A549 (cell line): ENCODE measurements around the gene MTMR12. TPM values are rescaled to one million over a fixed set of nuclear protein-coding genes. Genes with fewer than 3 reads are reported as not detected.

Experiments
- ATAC-seq, 2 experiments: fragments of 200-7000 bp in 1 of 2; fragments of >200 bp in 1 of 2; cut with Nextera tagmentation in 1 of 2; cut with Tn5 transposase in 1 of 2; 3 replicates each; pipeline versions ENCODE4 v1.8.0 to v1.9.1; 2018 to 2020; ENCODE audit warnings: mild to moderate bottlenecking in 1 of 2, moderate library complexity in 1 of 2
- CTCF ChIA-PET: fragments of 300-600 bp; sonication (Branson Sonifier 250); formaldehyde crosslinking; extraction: SDS; loops from one replicate; lab custom pipeline; 2021; ENCODE audit warnings: antibody characterized with exemption, inconsistent platforms; lab: Yijun Ruan, JAX
- POLR2A ChIA-PET: fragments of 350-600 bp; formaldehyde crosslinking; extraction: SDS; loops from one replicate; lab custom pipeline; 2021; ENCODE audit warnings: antibody characterized with exemption, inconsistent platforms; lab: Yijun Ruan, JAX
- DNase-seq, 2 experiments: peaks; one replicate each; pipeline versions ENCODE4 v3.0.0 to v3.0.0-alpha.2; 2011 to 2016; ENCODE audit warnings: low read depth in 1 of 2, low spot score in 1 of 2
- FAIRE-seq: peaks from 2 replicates; lab custom pipeline; 2011; peaks lifted over from hg19 to GRCh38; lab: Jason Lieb, UNC
- H3K27ac ChIP-seq, 2 experiments: fragments of >200 bp; sonication (Bioruptor Twin); formaldehyde crosslinking; 3 replicates each; pipeline ENCODE4 v1.5.1; 2016 to 2017
- H3K4me1 ChIP-seq: fragments of >200 bp; sonication (Bioruptor Twin); formaldehyde crosslinking; 3 replicates; pipeline ENCODE4 v1.6.1; 2016
- H3K4me2 ChIP-seq: fragments of >200 bp; sonication (Bioruptor Twin); formaldehyde crosslinking; 3 replicates; pipeline ENCODE4 v1.6.1; 2016
- H3K4me3 ChIP-seq: fragments of >200 bp; sonication (Bioruptor Twin); formaldehyde crosslinking; 3 replicates; pipeline ENCODE4 v1.5.1; 2016
- H3K9me3 ChIP-seq: fragments of >200 bp; sonication (Bioruptor Twin); formaldehyde crosslinking; 3 replicates; pipeline ENCODE4 v1.6.1; 2016
- EP300 ChIP-seq, 2 experiments: fragments of >200 bp; sonication (Bioruptor Twin); formaldehyde crosslinking; IDR thresholded peaks; 2 replicates in 1 of 2; 3 replicates in 1 of 2; pipeline ENCODE4 v1.6.1; 2016 to 2017
- ESRRA ChIP-seq: fragments of 150-350 bp; IDR thresholded peaks from 2 replicates; pipeline ENCODE4 v1.6.1; 2014; ENCODE audit warnings: mild to moderate bottlenecking, low read length, borderline replicate concordance
- GATA3 ChIP-seq: IDR thresholded peaks from 2 replicates; pipeline ENCODE4 v1.6.1; 2012; ENCODE audit warnings: borderline replicate concordance
- HDAC2 ChIP-seq: fragments of 200-600 bp; sonication (generic); IDR thresholded peaks from 2 replicates; pipeline ENCODE4 v1.6.1; 2016
- JUN ChIP-seq, 2 experiments: fragments of >200 bp; sonication (Bioruptor Twin); formaldehyde crosslinking; IDR thresholded peaks; 2 replicates in 1 of 2; 3 replicates in 1 of 2; pipeline ENCODE4 v1.6.1; 2016 to 2017
- KDM1A ChIP-seq: fragments of 200-600 bp; sonication (generic); IDR thresholded peaks from 2 replicates; pipeline ENCODE4 v1.6.1; 2016; ENCODE audit warnings: low read depth, mild to moderate bottlenecking
- KDM5A ChIP-seq: fragments of 200-600 bp; sonication (generic); IDR thresholded peaks from 2 replicates; pipeline ENCODE4 v1.6.1; 2016; ENCODE audit warnings: antibody characterized with exemption, mild to moderate bottlenecking
- NFE2L2 ChIP-seq: fragments of 150-350 bp; conservative IDR thresholded peaks from 2 replicates; pipeline ENCODE4 v1.6.1; 2014; ENCODE audit warnings: low read length
- PHF8 ChIP-seq: fragments of 200-600 bp; sonication (generic); IDR thresholded peaks from 2 replicates; pipeline ENCODE4 v1.6.1; 2016; ENCODE audit warnings: low read depth, mild to moderate bottlenecking, antibody characterized with exemption, moderate library complexity, borderline replicate concordance
- POLR2A ChIP-seq: IDR thresholded peaks from 2 replicates; pipeline ENCODE4 v1.6.1; 2012; ENCODE audit warnings: mild to moderate bottlenecking, low read length
- RARB ChIP-seq: fragments of 250-450 bp; sonication (Bioruptor Pico); IDR thresholded peaks from 2 replicates; pipeline ENCODE4 v1.8.0; 2021; ENCODE audit warnings: mild to moderate bottlenecking, moderate library complexity
- SMC3 ChIP-seq: fragments of >200 bp; sonication (Bioruptor Twin); formaldehyde crosslinking; IDR thresholded peaks from 3 replicates; pipeline ENCODE4 v1.6.1; 2018; ENCODE audit warnings: inconsistent platforms
- SREBF2 ChIP-seq: fragments of 450-650 bp; IDR thresholded peaks from 2 replicates; pipeline ENCODE4 v1.6.1; 2014; ENCODE audit warnings: mild to moderate bottlenecking, moderate library complexity
- ZC3H11A ChIP-seq: fragments of 450-650 bp; IDR thresholded peaks from 2 replicates; pipeline ENCODE4 v1.6.1; 2014; ENCODE audit warnings: antibody characterized with exemption, mild to moderate bottlenecking
- ZFP36 ChIP-seq: fragments of 450-650 bp; IDR thresholded peaks from 2 replicates; pipeline ENCODE4 v1.6.1; 2014; ENCODE audit warnings: borderline replicate concordance; ENCODE audit not compliant: partially characterized antibody
- ZNF302 ChIP-seq: fragments of 250-450 bp; sonication (Bioruptor Pico); IDR thresholded peaks from 2 replicates; pipeline ENCODE4 v1.9.0; 2021; ENCODE audit warnings: inconsistent platforms, mild to moderate bottlenecking, moderate library complexity
- ZSCAN20 ChIP-seq: fragments of 250-450 bp; sonication (Bioruptor Pico); IDR thresholded peaks from 2 replicates; pipeline ENCODE4 v1.8.0; 2022; ENCODE audit warnings: mild to moderate bottlenecking, moderate library complexity
- WGBS: methylation state at CpG from one replicate; pipeline ENCODE4 v1.1.6; 2017; ENCODE audit errors: missing lambda C conversion rate; 5-methylcytosine and 5-hydroxymethylcytosine counted together
- polyA plus RNA-seq, 4 experiments: library from polyadenylated mRNA; depleted of rRNA in 3 of 4; stranded (reverse); fragments of >200 nt; fragmentation: RNase III in 1 of 4; extraction: RNeasy Plus Mini Kit Qiagen cat#74134 plus additional on column Dnase treatment in 1 of 4; gene quantifications; 2 replicates in 3 of 4; 3 replicates in 1 of 4; pipeline ENCODE4 v1.2.3, GENCODE V29; 2011 to 2017
- TF ChIP-seq, protein P1 (sequence below): fragments of 250-450 bp; sonication (Bioruptor Pico); IDR thresholded peaks from 2 replicates; pipeline ENCODE4 v1.5.0; 2020; ENCODE audit warnings: low read depth, mild to moderate bottlenecking, moderate library complexity
- TF ChIP-seq, protein P2 (sequence below): fragments of 450-650 bp; IDR thresholded peaks from 2 replicates; pipeline ENCODE4 v1.6.1; 2014; ENCODE audit warnings: antibody characterized with exemption
- TF ChIP-seq, protein P3 (sequence below): IDR thresholded peaks from 2 replicates; pipeline ENCODE4 v1.6.1; 2012
- TF ChIP-seq, protein P4 (sequence below): fragments of 250-450 bp; sonication (Bioruptor Pico); IDR thresholded peaks from 2 replicates; pipeline ENCODE4 v1.5.0; 2021; ENCODE audit warnings: mild to moderate bottlenecking, moderate library complexity, borderline replicate concordance
- TF ChIP-seq, protein P5 (sequence below): IDR thresholded peaks from 2 replicates; pipeline ENCODE4 v1.6.1; 2012; ENCODE audit warnings: low read depth, borderline replicate concordance

The MTMR12 gene
- polyA plus RNA-seq, 2 of the 4 experiments (the other 2 are of a cell fraction): 14.3 to 29.8 TPM

DNA sequence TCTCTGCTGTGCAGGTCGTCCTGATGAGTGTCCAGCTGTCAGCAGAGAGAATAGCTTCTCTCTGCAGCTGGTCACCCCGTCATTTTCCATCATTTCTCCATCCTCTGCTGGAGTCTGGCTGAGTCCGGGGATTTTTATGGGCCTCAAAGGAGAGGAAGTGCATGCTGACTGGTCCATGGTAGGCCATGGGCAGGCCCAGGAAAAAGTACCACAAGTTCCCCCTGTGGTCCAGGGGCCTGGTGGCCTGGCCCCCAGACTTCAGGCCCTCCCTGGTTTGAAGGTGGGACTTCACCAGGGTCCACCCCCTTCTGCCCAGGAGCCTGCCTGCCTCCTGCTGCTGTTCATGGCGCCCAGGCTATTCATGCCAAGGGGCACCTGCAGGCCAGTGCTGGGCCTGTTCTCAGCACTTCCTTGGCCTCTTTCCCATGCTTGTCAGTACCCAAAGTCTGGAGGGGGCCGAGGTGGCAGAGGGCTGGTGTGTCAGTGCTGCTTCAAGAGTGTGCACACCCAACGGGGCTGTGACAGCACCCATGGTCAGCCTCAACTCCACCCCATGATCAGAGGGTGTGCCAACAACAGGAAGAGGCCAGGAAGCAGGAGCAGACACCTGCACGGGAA, 7.3 kb upstream of the MTMR12 start:
- ATAC-seq (no peak), FAIRE-seq (no peak), DNase-seq (no peak)
- CTCF ChIA-PET: interaction anchor here (1.0 to 3.8 kb wide), 3 partner anchors 10 to 88 kb away, joined by 3 to 24 read pairs (median 5); no protein-coding TSS in a partner anchor
- no peak overlapping the region for H3K4me3 ChIP-seq
- H3K4me1 ChIP-seq: no peaks in the 10 kb centered on the region
- no peak overlapping the region for H3K27ac ChIP-seq
- 63% methylated on average over 7 of the region's 7 CpGs for WGBS
- POLR2A ChIA-PET: no interaction called here
- TF ChIP-seq SREBF2: no peak
- TF ChIP-seq HDAC2: no peak
- TF ChIP-seq SMC3: no peak
- no peak for TF ChIP-seq ZFP36
- no peak for TF ChIP-seq POLR2A
- TF ChIP-seq, protein P1, sequence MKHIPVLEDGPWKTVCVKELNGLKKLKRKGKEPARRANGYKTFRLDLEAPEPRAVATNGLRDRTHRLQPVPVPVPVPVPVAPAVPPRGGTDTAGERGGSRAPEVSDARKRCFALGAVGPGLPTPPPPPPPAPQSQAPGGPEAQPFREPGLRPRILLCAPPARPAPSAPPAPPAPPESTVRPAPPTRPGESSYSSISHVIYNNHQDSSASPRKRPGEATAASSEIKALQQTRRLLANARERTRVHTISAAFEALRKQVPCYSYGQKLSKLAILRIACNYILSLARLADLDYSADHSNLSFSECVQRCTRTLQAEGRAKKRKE (CRISPR knock-in tag): no peak
- TF ChIP-seq KDM5A: no peak
- TF ChIP-seq KDM1A: no peak
- no peak for TF ChIP-seq ESRRA
- no peak for TF ChIP-seq PHF8
- TF ChIP-seq EP300 (IDR thresholded peaks at IDR 0.05): no peak
- TF ChIP-seq, protein P2, sequence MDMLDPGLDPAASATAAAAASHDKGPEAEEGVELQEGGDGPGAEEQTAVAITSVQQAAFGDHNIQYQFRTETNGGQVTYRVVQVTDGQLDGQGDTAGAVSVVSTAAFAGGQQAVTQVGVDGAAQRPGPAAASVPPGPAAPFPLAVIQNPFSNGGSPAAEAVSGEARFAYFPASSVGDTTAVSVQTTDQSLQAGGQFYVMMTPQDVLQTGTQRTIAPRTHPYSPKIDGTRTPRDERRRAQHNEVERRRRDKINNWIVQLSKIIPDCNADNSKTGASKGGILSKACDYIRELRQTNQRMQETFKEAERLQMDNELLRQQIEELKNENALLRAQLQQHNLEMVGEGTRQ: no peak
- no peak for TF ChIP-seq ZSCAN20 (CRISPR knock-in tag)
- H3K4me2 ChIP-seq: no peak overlapping the region
- H3K9me3 ChIP-seq: 0 out of 3 replicates have a peak, but pooled peaks cover 4% of the 10 kb centered on the region

DNA sequence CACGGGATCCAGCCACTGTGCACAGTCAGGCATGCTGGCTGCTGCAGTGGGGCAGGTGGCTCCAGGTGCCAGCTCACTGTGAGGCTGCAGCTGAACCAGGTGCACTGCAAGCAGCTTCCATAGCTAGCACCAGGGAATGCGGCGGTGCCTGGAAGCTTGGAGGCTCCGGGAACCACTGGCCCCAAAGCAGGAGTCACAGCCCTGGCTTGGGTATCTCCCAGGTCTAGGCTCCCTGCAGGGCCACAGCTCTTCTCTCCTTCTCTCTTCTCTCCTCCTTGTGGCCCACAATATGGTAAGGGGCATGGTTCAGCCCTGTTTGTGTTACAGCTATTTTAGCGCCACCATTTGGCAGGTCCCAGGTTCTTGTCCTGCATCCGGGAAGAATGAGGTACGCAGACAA, 6.7 kb upstream of the MTMR12 start:
- Histone ChIP-seq H3K4me3 (no peak overlapping the region), H3K4me1 (no peaks in the 10 kb centered on the region)
- no peak for DNase-seq
- no peak for TF ChIP-seq ZSCAN20 (CRISPR knock-in tag)
- no peak for TF ChIP-seq GATA3
- no peak for TF ChIP-seq ZNF302 (CRISPR knock-in tag)
- no peak for TF ChIP-seq JUN (IDR thresholded peaks at IDR 0.05)
- TF ChIP-seq, protein P3, sequence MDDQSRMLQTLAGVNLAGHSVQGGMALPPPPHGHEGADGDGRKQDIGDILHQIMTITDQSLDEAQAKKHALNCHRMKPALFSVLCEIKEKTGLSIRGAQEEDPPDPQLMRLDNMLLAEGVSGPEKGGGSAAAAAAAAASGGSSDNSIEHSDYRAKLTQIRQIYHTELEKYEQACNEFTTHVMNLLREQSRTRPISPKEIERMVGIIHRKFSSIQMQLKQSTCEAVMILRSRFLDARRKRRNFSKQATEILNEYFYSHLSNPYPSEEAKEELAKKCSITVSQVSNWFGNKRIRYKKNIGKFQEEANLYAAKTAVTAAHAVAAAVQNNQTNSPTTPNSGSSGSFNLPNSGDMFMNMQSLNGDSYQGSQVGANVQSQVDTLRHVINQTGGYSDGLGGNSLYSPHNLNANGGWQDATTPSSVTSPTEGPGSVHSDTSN: no peak
- TF ChIP-seq ESRRA: no peak
- TF ChIP-seq, protein P4, sequence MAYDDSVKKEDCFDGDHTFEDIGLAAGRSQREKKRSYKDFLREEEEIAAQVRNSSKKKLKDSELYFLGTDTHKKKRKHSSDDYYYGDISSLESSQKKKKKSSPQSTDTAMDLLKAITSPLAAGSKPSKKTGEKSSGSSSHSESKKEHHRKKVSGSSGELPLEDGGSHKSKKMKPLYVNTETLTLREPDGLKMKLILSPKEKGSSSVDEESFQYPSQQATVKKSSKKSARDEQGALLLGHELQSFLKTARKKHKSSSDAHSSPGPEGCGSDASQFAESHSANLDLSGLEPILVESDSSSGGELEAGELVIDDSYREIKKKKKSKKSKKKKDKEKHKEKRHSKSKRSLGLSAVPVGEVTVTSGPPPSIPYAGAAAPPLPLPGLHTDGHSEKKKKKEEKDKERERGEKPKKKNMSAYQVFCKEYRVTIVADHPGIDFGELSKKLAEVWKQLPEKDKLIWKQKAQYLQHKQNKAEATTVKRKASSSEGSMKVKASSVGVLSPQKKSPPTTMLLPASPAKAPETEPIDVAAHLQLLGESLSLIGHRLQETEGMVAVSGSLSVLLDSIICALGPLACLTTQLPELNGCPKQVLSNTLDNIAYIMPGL (CRISPR knock-in tag): no peak
- no peak for TF ChIP-seq RARB (CRISPR knock-in tag)
- TF ChIP-seq, all 56 proteins: peak for 0
- Histone ChIP-seq H3K27ac (no peak overlapping the region), H3K9me3 (0 out of 3 replicates have a peak, but pooled peaks cover 4% of the 10 kb centered on the region), H3K4me2 (no peak overlapping the region)
- ChIA-PET CTCF (interaction anchor here (1.0 to 3.8 kb wide), 2 partner anchors 11 to 87 kb away, joined by 3 to 24 read pairs; no protein-coding TSS in a partner anchor), POLR2A (no interaction called here)
- WGBS: 83% methylated on average over 7 of the region's 7 CpGs
- no peak for FAIRE-seq
- ATAC-seq: peak in 1 of 2 experiments; percentile 47; a peak in 3 of 6 replicates

DNA sequence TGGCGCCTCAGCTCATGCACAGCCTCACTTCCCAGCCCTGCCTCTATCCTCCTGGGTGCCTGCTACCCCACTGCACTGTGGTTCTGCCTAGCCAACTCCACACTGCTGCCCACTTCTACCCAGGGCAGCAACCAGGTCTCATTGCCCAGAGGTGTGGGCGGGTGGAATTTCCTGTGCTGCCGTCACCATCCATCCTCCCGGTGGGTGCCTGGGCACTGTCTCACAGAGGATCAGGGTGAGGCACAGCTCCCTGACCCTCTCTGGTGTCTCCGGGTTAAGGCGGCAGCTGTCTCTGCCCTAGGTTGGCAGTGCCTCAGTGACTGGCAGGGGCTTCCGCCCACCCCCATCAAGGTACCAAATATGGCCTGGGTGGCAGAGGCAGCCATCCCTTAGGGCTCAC, 4.3 kb upstream of the MTMR12 start:
- ATAC-seq: no peak
- whole genome bisulfite sequencing: 74% methylated on average over 4 of the region's 7 CpGs
- 0 out of 3 replicates have a peak, but pooled peaks cover under 1% of the 10 kb centered on the region for H3K9me3 ChIP-seq
- TF ChIP-seq, protein P5, sequence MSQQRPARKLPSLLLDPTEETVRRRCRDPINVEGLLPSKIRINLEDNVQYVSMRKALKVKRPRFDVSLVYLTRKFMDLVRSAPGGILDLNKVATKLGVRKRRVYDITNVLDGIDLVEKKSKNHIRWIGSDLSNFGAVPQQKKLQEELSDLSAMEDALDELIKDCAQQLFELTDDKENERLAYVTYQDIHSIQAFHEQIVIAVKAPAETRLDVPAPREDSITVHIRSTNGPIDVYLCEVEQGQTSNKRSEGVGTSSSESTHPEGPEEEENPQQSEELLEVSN: no peak
- TF ChIP-seq HDAC2: no peak
- no peak for TF ChIP-seq NFE2L2
- TF ChIP-seq ZC3H11A: no peak
- TF ChIP-seq, all 56 proteins: peak for 0
- DNase-seq (no peak), FAIRE-seq (no peak)
- Histone ChIP-seq H3K27ac (no peak overlapping the region), H3K4me2 (no peak overlapping the region), H3K4me1 (no peaks in the 10 kb centered on the region), H3K4me3 (no peak overlapping the region)
- ChIA-PET POLR2A (interaction anchor here (0.7 kb wide), 1 partner anchor 67 kb away, joined by 4 read pairs; no protein-coding TSS in a partner anchor), CTCF (interaction anchor here (0.9 to 3.8 kb wide), 2 partner anchors 13 kb away, joined by 3 to 24 read pairs; no protein-coding TSS in a partner anchor)
